Thyroid gland (tissue), 4 donors: ENCODE data around the gene HIVEP1.

Experiments used
- POLR2A ChIP-seq, 2 donors: fragments of 450-650 bp; IDR thresholded peaks; one replicate each; pipeline ENCODE4 v1.6.1; 2017; ENCODE audit warnings: antibody characterized with exemption in 2 of 2, mild to moderate bottlenecking in 2 of 2, moderate library complexity in 1 of 2
- TF ChIP-seq, protein P1 (sequence below), 6 experiments: fragments of 200-600 bp in 3 of 6; fragments of 450-650 bp in 3 of 6; sonication (generic) in 3 of 6; IDR thresholded peaks; one replicate each; pipeline ENCODE4 v1.5.1; 2016 to 2019; ENCODE audit warnings: antibody characterized with exemption in 6 of 6, mild to moderate bottlenecking in 2 of 6, inconsistent platforms in 1 of 6, moderate library complexity in 1 of 6

GRCh38 chr6:12203001-12203400, 190.9 kb downstream of the HIVEP1 start:
- TF ChIP-seq, protein P1, sequence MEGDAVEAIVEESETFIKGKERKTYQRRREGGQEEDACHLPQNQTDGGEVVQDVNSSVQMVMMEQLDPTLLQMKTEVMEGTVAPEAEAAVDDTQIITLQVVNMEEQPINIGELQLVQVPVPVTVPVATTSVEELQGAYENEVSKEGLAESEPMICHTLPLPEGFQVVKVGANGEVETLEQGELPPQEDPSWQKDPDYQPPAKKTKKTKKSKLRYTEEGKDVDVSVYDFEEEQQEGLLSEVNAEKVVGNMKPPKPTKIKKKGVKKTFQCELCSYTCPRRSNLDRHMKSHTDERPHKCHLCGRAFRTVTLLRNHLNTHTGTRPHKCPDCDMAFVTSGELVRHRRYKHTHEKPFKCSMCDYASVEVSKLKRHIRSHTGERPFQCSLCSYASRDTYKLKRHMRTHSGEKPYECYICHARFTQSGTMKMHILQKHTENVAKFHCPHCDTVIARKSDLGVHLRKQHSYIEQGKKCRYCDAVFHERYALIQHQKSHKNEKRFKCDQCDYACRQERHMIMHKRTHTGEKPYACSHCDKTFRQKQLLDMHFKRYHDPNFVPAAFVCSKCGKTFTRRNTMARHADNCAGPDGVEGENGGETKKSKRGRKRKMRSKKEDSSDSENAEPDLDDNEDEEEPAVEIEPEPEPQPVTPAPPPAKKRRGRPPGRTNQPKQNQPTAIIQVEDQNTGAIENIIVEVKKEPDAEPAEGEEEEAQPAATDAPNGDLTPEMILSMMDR (IDR thresholded peaks at IDR 0.05), result no peak
- TF ChIP-seq POLR2A (IDR thresholded peaks at IDR 0.05), result no peak
